Measurements from ENCODE around the gene SYTL4.

- TF ChIP-seq JUNB (IDR thresholded peaks at IDR 0.05; ENCODE audit: unreplicated experiment) (no peak), POLR2AphosphoS5 (IDR thresholded peaks at IDR 0.05; ENCODE audit: low read depth) (no peak), EZH2phosphoT487 (IDR thresholded peaks at IDR 0.05; ENCODE audit: unreplicated experiment) (no peak), CTCF (conservative IDR thresholded peaks at IDR 0.05; ENCODE audit: low read depth in 2 of 2) (no peak), ZNF114 (CRISPR knock-in tag; IDR thresholded peaks at IDR 0.05) (no peak), ETS1 (IDR thresholded peaks at IDR 0.05) (no peak), REST (IDR thresholded peaks at IDR 0.05; ENCODE audit: unreplicated experiment) (no peak), EZH2 (IDR thresholded peaks at IDR 0.05; ENCODE audit: low read depth, unreplicated experiment) (no peak), STAT1 (IDR thresholded peaks at IDR 0.05; ENCODE audit: unreplicated experiment) (no peak)
These were observed 21.1 kb downstream of the SYTL4 start for GRCh38 chrX:100710816-100711215.
